ENCODE measurements around the gene ZCRB1.

DNA sequence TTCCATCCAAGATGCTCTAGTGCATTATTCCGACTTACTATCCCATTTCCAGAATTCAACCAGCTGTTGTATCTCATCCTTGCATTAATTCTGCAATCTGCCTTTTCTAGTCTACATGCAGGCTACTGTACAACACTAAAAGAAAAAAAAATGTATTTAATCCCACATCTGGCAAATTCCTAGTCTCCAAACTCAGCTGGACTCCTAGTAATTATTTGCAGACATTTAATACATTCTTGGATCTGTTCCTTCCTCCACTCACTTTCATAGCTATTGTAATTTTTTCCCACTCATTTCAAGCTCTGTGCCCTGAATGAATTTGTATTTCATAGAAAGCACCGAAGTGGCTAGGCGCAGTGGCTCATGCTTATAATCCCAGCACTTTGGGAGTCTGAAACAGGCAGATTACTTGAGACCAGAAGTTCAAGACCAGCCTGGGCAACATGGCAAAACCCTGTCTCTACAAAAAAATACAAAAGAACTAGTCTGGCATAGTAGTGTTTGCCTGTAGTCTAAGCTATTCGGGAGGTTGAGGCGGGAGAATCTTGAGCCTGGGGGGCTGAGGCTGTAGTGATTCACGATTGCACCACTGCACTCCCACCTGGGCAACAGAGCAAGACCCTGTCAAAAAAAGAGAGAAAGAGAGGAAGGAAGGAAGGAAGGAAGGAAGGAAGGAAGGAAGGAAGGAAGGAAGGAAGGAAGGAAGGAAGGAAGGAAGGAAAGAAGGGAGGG, 48.3 kb downstream of the ZCRB1 start:
- TF ChIP-seq POLR2A (IDR thresholded peaks at IDR 0.05) (no peak), CTCF (IDR thresholded peaks at IDR 0.05) (no peak)
